Measurements from ENCODE around the gene ARID1B.

Gene ARID1B

DNA sequence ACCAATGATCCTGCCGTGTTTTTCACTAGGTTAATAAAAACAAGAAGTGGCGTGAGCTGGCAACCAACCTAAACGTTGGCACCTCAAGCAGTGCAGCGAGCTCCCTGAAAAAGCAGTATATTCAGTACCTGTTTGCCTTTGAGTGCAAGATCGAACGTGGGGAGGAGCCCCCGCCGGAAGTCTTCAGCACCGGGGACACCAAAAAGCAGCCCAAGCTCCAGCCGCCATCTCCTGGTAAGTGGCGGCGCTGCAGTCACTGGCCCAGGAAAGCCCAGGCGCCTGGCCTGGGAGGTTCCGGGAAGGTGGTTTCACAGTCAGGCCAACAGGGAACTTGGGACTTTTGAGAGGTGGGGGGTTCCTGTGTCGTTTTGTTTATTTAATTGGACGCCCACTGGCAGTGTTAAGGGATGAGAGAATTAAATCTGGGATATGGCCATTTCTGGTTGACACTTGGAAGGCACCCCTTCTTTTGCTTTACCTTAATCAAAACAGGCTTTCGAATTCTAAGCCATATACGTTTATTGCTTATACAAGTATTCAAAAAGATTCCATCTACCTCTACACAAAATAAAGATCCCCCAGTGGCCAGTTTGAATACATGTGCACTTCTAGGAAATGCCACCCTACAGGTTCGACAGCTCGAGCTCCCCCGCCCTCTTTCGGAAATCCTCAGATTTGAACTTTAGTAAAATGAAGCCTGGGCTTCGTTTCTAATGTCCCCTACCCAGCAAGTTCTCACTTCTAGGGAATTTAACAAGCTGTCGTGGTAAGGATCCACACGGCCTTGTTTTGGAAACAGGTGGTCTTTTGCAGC lies 407.2 kb downstream of the ARID1B start:
- TF ChIP-seq EZH2phosphoT487 (IDR thresholded peaks at IDR 0.05; ENCODE audit: low read length) = no peak
- TF ChIP-seq, protein P1, sequence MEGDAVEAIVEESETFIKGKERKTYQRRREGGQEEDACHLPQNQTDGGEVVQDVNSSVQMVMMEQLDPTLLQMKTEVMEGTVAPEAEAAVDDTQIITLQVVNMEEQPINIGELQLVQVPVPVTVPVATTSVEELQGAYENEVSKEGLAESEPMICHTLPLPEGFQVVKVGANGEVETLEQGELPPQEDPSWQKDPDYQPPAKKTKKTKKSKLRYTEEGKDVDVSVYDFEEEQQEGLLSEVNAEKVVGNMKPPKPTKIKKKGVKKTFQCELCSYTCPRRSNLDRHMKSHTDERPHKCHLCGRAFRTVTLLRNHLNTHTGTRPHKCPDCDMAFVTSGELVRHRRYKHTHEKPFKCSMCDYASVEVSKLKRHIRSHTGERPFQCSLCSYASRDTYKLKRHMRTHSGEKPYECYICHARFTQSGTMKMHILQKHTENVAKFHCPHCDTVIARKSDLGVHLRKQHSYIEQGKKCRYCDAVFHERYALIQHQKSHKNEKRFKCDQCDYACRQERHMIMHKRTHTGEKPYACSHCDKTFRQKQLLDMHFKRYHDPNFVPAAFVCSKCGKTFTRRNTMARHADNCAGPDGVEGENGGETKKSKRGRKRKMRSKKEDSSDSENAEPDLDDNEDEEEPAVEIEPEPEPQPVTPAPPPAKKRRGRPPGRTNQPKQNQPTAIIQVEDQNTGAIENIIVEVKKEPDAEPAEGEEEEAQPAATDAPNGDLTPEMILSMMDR (IDR thresholded peaks at IDR 0.05; ENCODE audit: low read length) = peak; percentile 33; the same call in 1 of the 2 replicates
- no peak overlapping the region for H2AFZ ChIP-seq (ENCODE audit: low read length)
- no peak overlapping the region for H3K4me3 ChIP-seq (ENCODE audit: low read length)
- no peak overlapping the region for H3K27ac ChIP-seq (ENCODE audit: low read length)
- no peak overlapping the region for H3K9ac ChIP-seq (ENCODE audit: low read length)
- no peaks in the 10 kb centered on the region for H3F3A ChIP-seq (ENCODE audit: insufficient read depth, low read length)
- no peaks in the 10 kb centered on the region for H3K9me3 ChIP-seq (replicated peaks; ENCODE audit: insufficient read depth, low read length)
- H3K36me3 ChIP-seq (replicated peaks; ENCODE audit: insufficient read depth, low read length) = no peaks in the 10 kb centered on the region
- no peak for DNase-seq
- 0 out of 2 replicates have a peak, but pooled peaks cover 4% of the 10 kb centered on the region for H3K4me1 ChIP-seq (ENCODE audit: low read length)
- H3K79me2 ChIP-seq (ENCODE audit: low read length) = no peaks in the 10 kb centered on the region
- H3K4me2 ChIP-seq (ENCODE audit: low read depth, low read length) = no peak overlapping the region
- no peaks in the 10 kb centered on the region for H3K27me3 ChIP-seq (replicated peaks; ENCODE audit: insufficient read depth, low read length)
- no peaks in the 10 kb centered on the region for H4K20me1 ChIP-seq (ENCODE audit: insufficient read depth, low read length)
- H3K9me2 ChIP-seq (replicated peaks; ENCODE audit: insufficient read depth, low read length) = no peaks in the 10 kb centered on the region

DNA sequence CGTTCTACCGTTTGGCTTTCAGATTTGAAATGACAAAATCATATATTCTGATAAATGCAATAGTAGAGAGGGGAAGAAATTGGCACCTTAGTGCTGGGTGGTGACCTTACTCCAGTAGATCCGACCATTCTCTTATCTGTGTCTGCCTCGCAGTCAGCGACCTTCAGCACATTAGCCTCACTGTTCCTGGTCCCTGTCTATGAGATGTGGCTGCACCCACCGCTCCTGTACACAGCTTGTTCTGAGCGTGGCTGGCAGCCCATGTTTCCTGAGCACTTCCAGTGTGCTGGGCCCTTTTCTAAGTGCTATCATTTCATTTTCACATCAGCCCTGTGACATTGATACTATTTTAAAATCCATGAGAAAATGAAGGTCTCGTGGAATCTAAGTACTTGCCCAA lies 408.0 kb downstream of the ARID1B start:
- TF ChIP-seq EZH2 (optimal IDR thresholded peaks at IDR 0.05; ENCODE audit: low read depth, low read length) (no peak), EZH2phosphoT487 (IDR thresholded peaks at IDR 0.05; ENCODE audit: low read length) (no peak)
- TF ChIP-seq, protein P1 (IDR thresholded peaks at IDR 0.05; ENCODE audit: low read length) = no peak
- DNase-seq = no peak
- H3K9me2 ChIP-seq (replicated peaks; ENCODE audit: insufficient read depth, low read length) = no peaks in the 10 kb centered on the region

DNA sequence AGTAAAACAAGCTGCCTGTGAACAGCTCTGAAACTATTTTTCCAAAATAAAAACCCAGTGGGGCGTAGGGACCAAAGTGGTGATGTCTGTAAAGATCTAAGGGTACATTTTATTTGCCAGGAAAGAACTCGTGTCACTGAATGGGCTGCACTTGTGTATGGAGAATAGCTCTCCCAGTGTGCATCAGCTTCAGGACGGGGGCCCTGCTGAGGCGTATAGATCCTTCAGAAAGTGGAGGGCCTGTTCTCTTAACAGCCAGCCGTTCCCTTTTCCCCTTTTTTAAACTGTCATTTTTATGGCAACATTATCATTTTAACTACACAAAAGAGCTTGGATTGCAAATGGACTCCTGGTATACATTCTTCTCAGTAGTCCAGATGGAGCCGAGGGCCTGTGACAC lies 408.8 kb downstream of the ARID1B start:
- TF ChIP-seq, protein P1 (IDR thresholded peaks at IDR 0.05; ENCODE audit: low read length) = no peak
- TF ChIP-seq EZH2phosphoT487 (IDR thresholded peaks at IDR 0.05; ENCODE audit: low read length) = no peak
- Histone ChIP-seq H3K36me3 (replicated peaks; ENCODE audit: insufficient read depth, low read length) (no peaks in the 10 kb centered on the region), H3K27me3 (replicated peaks; ENCODE audit: insufficient read depth, low read length) (no peaks in the 10 kb centered on the region)

More for the DNA sequence above, 408.0 kb downstream of the ARID1B start:
- Histone ChIP-seq H3K4me3 (ENCODE audit: low read length) (no peak overlapping the region), H3K4me2 (ENCODE audit: low read depth, low read length) (no peak overlapping the region), H2AFZ (ENCODE audit: low read length) (no peak overlapping the region), H3K79me2 (ENCODE audit: low read length) (no peaks in the 10 kb centered on the region), H3F3A (ENCODE audit: insufficient read depth, low read length) (no peaks in the 10 kb centered on the region), H3K27me3 (replicated peaks; ENCODE audit: insufficient read depth, low read length) (no peaks in the 10 kb centered on the region), H3K36me3 (replicated peaks; ENCODE audit: insufficient read depth, low read length) (no peaks in the 10 kb centered on the region), H3K9me3 (replicated peaks; ENCODE audit: insufficient read depth, low read length) (no peaks in the 10 kb centered on the region), H3K27ac (ENCODE audit: low read length) (no peak overlapping the region), H3K9ac (ENCODE audit: low read length) (no peak overlapping the region), H4K20me1 (ENCODE audit: insufficient read depth, low read length) (no peaks in the 10 kb centered on the region), H3K4me1 (ENCODE audit: low read length) (0 out of 2 replicates have a peak, but pooled peaks cover 4% of the 10 kb centered on the region)

More for the DNA sequence above, 408.8 kb downstream of the ARID1B start:
- H4K20me1 ChIP-seq (ENCODE audit: insufficient read depth, low read length) = no peaks in the 10 kb centered on the region
- no peak for DNase-seq
- no peak overlapping the region for H2AFZ ChIP-seq (ENCODE audit: low read length)
- no peak overlapping the region for H3K4me2 ChIP-seq (ENCODE audit: low read depth, low read length)
- no peak overlapping the region for H3K27ac ChIP-seq (ENCODE audit: low read length)
- no peaks in the 10 kb centered on the region for H3K9me3 ChIP-seq (replicated peaks; ENCODE audit: insufficient read depth, low read length)
- no peaks in the 10 kb centered on the region for H3F3A ChIP-seq (ENCODE audit: insufficient read depth, low read length)
- no peak overlapping the region for H3K9ac ChIP-seq (ENCODE audit: low read length)
- H3K79me2 ChIP-seq (ENCODE audit: low read length) = no peaks in the 10 kb centered on the region
- 0 out of 2 replicates have a peak, but pooled peaks cover 4% of the 10 kb centered on the region for H3K4me1 ChIP-seq (ENCODE audit: low read length)
- no peaks in the 10 kb centered on the region for H3K9me2 ChIP-seq (replicated peaks; ENCODE audit: insufficient read depth, low read length)
- no peak overlapping the region for H3K4me3 ChIP-seq (ENCODE audit: low read length)

Measured in MM.1S (cell line).